ENCODE results near the gene KCNK4.

KCNK4 gene

GRCh38 chr11:64284962-64285884 is 5.9 kb upstream of the KCNK4 start, which contains the start of gene GPR137:
Gene GPR137 (plus strand): TSS chr11:64285848. CDS start chr11:64286525, 677 bp downstream.
- DNase-seq (peak; percentile 91 to 97 (median 96)), ATAC-seq (replicated peaks) (peak; percentile 75)
- H3K4me3 Mint-ChIP-seq: peak within 1 kb of the TSS; percentile 88 to 90
- peak within 1 kb of the TSS; percentile 97 to 99 for H3K27ac Mint-ChIP-seq
- H3K9me3 Mint-ChIP-seq: no peaks in the 10 kb centered on the region
- peaks cover 14 to 22% of the 10 kb centered on the region in 2 donors for H3K4me1 Mint-ChIP-seq (ENCODE audit: low read depth in 2 of 2)
- peaks cover 0 to 2% of the 10 kb centered on the region in 2 donors for H3K27me3 Mint-ChIP-seq
- peaks cover 49% of the 10 kb centered on the region for H3K36me3 Mint-ChIP-seq (ENCODE audit: insufficient read depth)

- ATAC-seq (replicated peaks): no peak
Observed at GRCh38 chr11:64285885-64286800, 5.0 kb upstream of the KCNK4 start.

GRCh38 chr11:64286801-64287159 is 4.3 kb upstream of the KCNK4 start:
- Mint-ChIP-seq H3K36me3 (ENCODE audit: insufficient read depth) (peaks cover 48% of the 10 kb centered on the region), H3K9me3 (no peaks in the 10 kb centered on the region), H3K4me1 (ENCODE audit: low read depth in 2 of 2) (peaks cover 14 to 25% of the 10 kb centered on the region in 2 donors), H3K27ac (peak overlapping the region; percentile 85 to 99), H3K4me3 (peak overlapping the region; percentile 79 to 90), H3K27me3 (peaks cover 8 to 12% of the 10 kb centered on the region in 2 donors)
- ATAC-seq (replicated peaks): no peak
- no peak for DNase-seq

More at GRCh38 chr11:64285885-64286800, 5.0 kb upstream of the KCNK4 start:
- Mint-ChIP-seq H3K27ac (peak overlapping the region; percentile 85 to 99), H3K4me1 (ENCODE audit: low read depth in 2 of 2) (peaks cover 14 to 26% of the 10 kb centered on the region in 2 donors), H3K9me3 (no peaks in the 10 kb centered on the region), H3K4me3 (peak overlapping the region; percentile 88 to 90), H3K36me3 (ENCODE audit: insufficient read depth) (peaks cover 50% of the 10 kb centered on the region), H3K27me3 (peaks cover 8 to 11% of the 10 kb centered on the region in 2 donors)
- no peak for DNase-seq

GRCh38 chr11:64287676-64288352 is 3.3 kb upstream of the KCNK4 start:
- Mint-ChIP-seq H3K27ac (no peak overlapping the region), H3K4me3 (no peak overlapping the region)
- no peak for ATAC-seq (replicated peaks)

GRCh38 chr11:64288353-64288750 is 2.8 kb upstream of the KCNK4 start:
- DNase-seq (no peak), ATAC-seq (replicated peaks) (no peak)
- Mint-ChIP-seq H3K4me1 (ENCODE audit: low read depth in 2 of 2) (peaks cover 14 to 20% of the 10 kb centered on the region in 2 donors), H3K9me3 (no peaks in the 10 kb centered on the region), H3K27me3 (peaks cover 14 to 24% of the 10 kb centered on the region in 2 donors), H3K4me3 (no peak overlapping the region), H3K36me3 (ENCODE audit: insufficient read depth) (peaks cover 43% of the 10 kb centered on the region), H3K27ac (no peak overlapping the region)

More at GRCh38 chr11:64287676-64288352, 3.3 kb upstream of the KCNK4 start:
- Mint-ChIP-seq H3K27me3 (peaks cover 8 to 19% of the 10 kb centered on the region in 2 donors), H3K9me3 (no peaks in the 10 kb centered on the region), H3K4me1 (ENCODE audit: low read depth in 2 of 2) (peaks cover 14 to 25% of the 10 kb centered on the region in 2 donors), H3K36me3 (ENCODE audit: insufficient read depth) (peaks cover 46% of the 10 kb centered on the region)
- no peak for DNase-seq

GRCh38 chr11:64289002-64289564 is 2.0 kb upstream of the KCNK4 start:
- Mint-ChIP-seq H3K4me3 (no peak overlapping the region), H3K9me3 (no peaks in the 10 kb centered on the region), H3K4me1 (ENCODE audit: low read depth in 2 of 2) (peaks cover 11 to 16% of the 10 kb centered on the region in 2 donors), H3K36me3 (ENCODE audit: insufficient read depth) (peaks cover 38% of the 10 kb centered on the region), H3K27me3 (peaks cover 21 to 31% of the 10 kb centered on the region in 2 donors), H3K27ac (no peak overlapping the region)
- DNase-seq (no peak), ATAC-seq (replicated peaks) (no peak)

GRCh38 chr11:64290352-64291261 is 495 bp upstream of the KCNK4 start:
- DNase-seq: no peak
- Mint-ChIP-seq H3K27me3 (peaks cover 34 to 47% of the 10 kb centered on the region in 2 donors), H3K36me3 (ENCODE audit: insufficient read depth) (peaks cover 25% of the 10 kb centered on the region), H3K9me3 (no peaks in the 10 kb centered on the region), H3K27ac (no peak overlapping the region), H3K4me1 (ENCODE audit: low read depth in 2 of 2) (peaks cover 8 to 16% of the 10 kb centered on the region in 2 donors), H3K4me3 (peak overlapping the region; percentile 73 to 74)
- ATAC-seq (replicated peaks): no peak

GRCh38 chr11:64291752-64292459 is 804 bp downstream of the KCNK4 start:
- Mint-ChIP-seq H3K27me3 (peaks cover 47 to 60% of the 10 kb centered on the region in 2 donors), H3K9me3 (no peaks in the 10 kb centered on the region), H3K4me3 (peak overlapping the region in 1 of 2 donors; percentile 68), H3K36me3 (ENCODE audit: insufficient read depth) (peaks cover 15% of the 10 kb centered on the region), H3K4me1 (ENCODE audit: low read depth in 2 of 2) (peaks cover under 1 to 7% of the 10 kb centered on the region in 2 donors), H3K27ac (no peak overlapping the region)
- DNase-seq: no peak
- peak; percentile 75 for ATAC-seq (replicated peaks)

- H3K4me1 Mint-ChIP-seq (ENCODE audit: low read depth in 2 of 2): peaks cover 5 to 10% of the 10 kb centered on the region in 2 donors
- no peak for DNase-seq
- H3K27me3 Mint-ChIP-seq: peaks cover 55 to 67% of the 10 kb centered on the region in 2 donors
- peak overlapping the region; percentile 68 for H3K4me3 Mint-ChIP-seq
- H3K9me3 Mint-ChIP-seq: no peaks in the 10 kb centered on the region
- ATAC-seq (replicated peaks): no peak
- H3K27ac Mint-ChIP-seq: no peak overlapping the region
- H3K36me3 Mint-ChIP-seq (ENCODE audit: insufficient read depth): peaks cover 12% of the 10 kb centered on the region
Observed at GRCh38 chr11:64292460-64293254, 1.6 kb downstream of the KCNK4 start.

- Mint-ChIP-seq H3K27me3 (peaks cover 68 to 88% of the 10 kb centered on the region in 2 donors), H3K4me3 (no peak overlapping the region), H3K27ac (no peak overlapping the region), H3K4me1 (ENCODE audit: low read depth in 2 of 2) (peaks cover 9 to 20% of the 10 kb centered on the region in 2 donors), H3K9me3 (no peaks in the 10 kb centered on the region), H3K36me3 (ENCODE audit: insufficient read depth) (peaks cover 7% of the 10 kb centered on the region)
- ATAC-seq (replicated peaks): no peak
- no peak for DNase-seq
Observed at GRCh38 chr11:64294774-64295173, 3.7 kb downstream of the KCNK4 start.

- DNase-seq (no peak), ATAC-seq (replicated peaks) (no peak)
- H3K27ac Mint-ChIP-seq: no peak overlapping the region
- peaks cover 3% of the 10 kb centered on the region for H3K36me3 Mint-ChIP-seq (ENCODE audit: insufficient read depth)
- no peaks in the 10 kb centered on the region for H3K9me3 Mint-ChIP-seq
- no peak overlapping the region for H3K4me3 Mint-ChIP-seq
- peaks cover 70 to 90% of the 10 kb centered on the region in 2 donors for H3K27me3 Mint-ChIP-seq
- peaks cover 17 to 23% of the 10 kb centered on the region in 2 donors for H3K4me1 Mint-ChIP-seq (ENCODE audit: low read depth in 2 of 2)
Observed at GRCh38 chr11:64295760-64296159, 4.7 kb downstream of the KCNK4 start.

Measured in effector memory CD8-positive, alpha-beta T cell (primary cell).